LNCAP (cell line): ENCODE data around the gene BUB1.

Source experiments
- TF ChIP-seq, protein P1 (sequence below): fragments of 450-650 bp; IDR thresholded peaks from 2 replicates; pipeline ENCODE4 v1.5.1; 2017; ENCODE audit warnings: mild to moderate bottlenecking

The BUB1 gene

DNA sequence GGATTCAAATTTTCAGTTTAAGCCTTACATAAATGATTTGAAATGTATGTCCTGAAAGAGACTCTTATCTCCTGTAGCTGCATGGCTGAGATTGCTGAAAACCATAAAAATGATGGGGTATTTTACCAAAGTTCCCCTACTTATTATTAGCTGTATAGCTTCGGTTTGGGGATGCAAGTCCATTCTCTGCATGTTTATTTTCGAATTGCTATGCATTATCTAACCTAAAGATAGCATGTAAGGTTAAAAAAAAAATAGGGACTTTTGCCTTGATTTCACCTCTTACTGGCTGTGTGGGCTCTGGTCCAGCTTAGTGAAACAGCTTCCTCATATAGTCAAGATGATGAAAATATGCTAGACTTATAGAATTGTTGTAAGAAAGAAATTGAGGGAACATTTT lies 40.5 kb upstream of the BUB1 start:
- TF ChIP-seq, protein P1, sequence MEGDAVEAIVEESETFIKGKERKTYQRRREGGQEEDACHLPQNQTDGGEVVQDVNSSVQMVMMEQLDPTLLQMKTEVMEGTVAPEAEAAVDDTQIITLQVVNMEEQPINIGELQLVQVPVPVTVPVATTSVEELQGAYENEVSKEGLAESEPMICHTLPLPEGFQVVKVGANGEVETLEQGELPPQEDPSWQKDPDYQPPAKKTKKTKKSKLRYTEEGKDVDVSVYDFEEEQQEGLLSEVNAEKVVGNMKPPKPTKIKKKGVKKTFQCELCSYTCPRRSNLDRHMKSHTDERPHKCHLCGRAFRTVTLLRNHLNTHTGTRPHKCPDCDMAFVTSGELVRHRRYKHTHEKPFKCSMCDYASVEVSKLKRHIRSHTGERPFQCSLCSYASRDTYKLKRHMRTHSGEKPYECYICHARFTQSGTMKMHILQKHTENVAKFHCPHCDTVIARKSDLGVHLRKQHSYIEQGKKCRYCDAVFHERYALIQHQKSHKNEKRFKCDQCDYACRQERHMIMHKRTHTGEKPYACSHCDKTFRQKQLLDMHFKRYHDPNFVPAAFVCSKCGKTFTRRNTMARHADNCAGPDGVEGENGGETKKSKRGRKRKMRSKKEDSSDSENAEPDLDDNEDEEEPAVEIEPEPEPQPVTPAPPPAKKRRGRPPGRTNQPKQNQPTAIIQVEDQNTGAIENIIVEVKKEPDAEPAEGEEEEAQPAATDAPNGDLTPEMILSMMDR, result no peak

DNA sequence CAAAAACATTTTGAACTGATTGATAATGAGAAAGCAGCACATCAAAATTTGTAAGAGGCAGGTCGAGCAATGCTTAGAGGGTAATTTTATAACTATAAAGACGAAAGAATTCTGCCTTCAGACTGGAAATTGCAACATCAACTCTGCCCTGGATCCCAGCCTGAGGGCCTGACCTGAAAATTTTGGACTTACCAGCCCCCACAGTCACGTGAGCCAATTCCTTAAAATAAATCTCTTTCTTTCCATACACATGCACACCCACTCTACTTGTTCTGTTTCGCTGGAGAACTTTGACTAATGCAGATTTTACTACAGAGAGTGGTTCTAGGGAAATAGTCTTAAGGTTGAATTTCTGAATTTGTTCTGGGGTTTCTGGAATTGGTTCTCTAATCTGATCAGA lies 39.9 kb upstream of the BUB1 start:
- TF ChIP-seq, protein P1, result no peak

- TF ChIP-seq, protein P1, result no peak
Measured at GRCh38 chr2:110716959-110717645, 39.2 kb upstream of the BUB1 start.

- TF ChIP-seq, protein P1, result no peak
Measured at GRCh38 chr2:110714452-110715224, 36.8 kb upstream of the BUB1 start.

- TF ChIP-seq, protein P1, result no peak
Measured at GRCh38 chr2:110713513-110714362, 35.9 kb upstream of the BUB1 start.

GRCh38 chr2:110712737-110713136 lies 34.9 kb upstream of the BUB1 start:
- TF ChIP-seq, protein P1, result no peak

DNA sequence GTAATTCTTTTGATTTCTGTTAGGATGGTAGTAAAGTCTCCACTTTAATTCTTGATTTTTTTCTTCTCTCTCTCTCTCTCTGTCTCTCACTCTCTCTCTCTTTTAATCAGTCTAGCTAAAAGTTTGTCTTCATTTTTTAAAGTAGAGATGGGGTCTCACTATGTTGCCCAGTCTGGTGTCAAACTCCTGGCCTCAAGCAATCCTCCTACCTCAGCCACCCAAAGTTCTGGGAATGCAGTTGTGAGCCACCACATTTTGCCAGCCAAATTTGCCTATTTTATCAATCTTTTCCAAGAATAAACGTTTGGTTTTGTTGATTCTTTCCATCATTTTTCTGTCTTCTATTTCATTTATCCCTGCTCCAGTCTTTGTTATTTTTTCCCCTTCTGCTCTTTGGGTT lies 30.6 kb upstream of the BUB1 start:
- TF ChIP-seq, protein P1, result no peak
